HCT116 (cell line): Measurements from ENCODE around the gene MGST3. TPM values are rescaled to one million over a fixed set of nuclear protein-coding genes. Genes with fewer than 3 reads are reported as not detected.

Source experiments
- ATAC-seq: fragments of 200-7000 bp; cut with Tn5 transposase; 2 replicates; pipeline ENCODE4 v1.9.1; 2020; ENCODE audit warnings: mild to moderate bottlenecking, moderate library complexity
- BruUV-seq: library from RNA; stranded (reverse); fragments of 400-500 nt; replicated peaks from 2 replicates; lab custom pipeline; 2021; lab: Mats Ljungman, UMichigan
- CTCF ChIA-PET: fragments of 300-600 bp; sonication (Branson Sonifier 250); formaldehyde crosslinking; loops from one replicate; lab custom pipeline; 2021; ENCODE audit warnings: antibody characterized with exemption; lab: Charles Lee
- POLR2A ChIA-PET: fragments of 300-600, 350-600 bp; sonication (Branson Sonifier 250); formaldehyde crosslinking; loops from one replicate; lab custom pipeline; 2021; ENCODE audit warnings: antibody characterized with exemption; lab: Charles Lee
- RAD21 ChIA-PET, 2 experiments: fragments of 300-600 bp; sonication (Branson Sonifier 250); formaldehyde crosslinking; loops; one replicate each; lab custom pipeline; 2023; ENCODE audit warnings: low total read pairs in 2 of 2; ENCODE audit not compliant: uncharacterized antibody in 2 of 2, unreplicated experiment in 2 of 2, low non-redundant PET in 1 of 2; lab: Charles Lee
- DNase-seq: peaks from one replicate; pipeline ENCODE4 v3.0.0-alpha.2; 2010; ENCODE audit warnings: low read depth, low spot score
- H2AFZ ChIP-seq: fragments of 200-600 bp; shearing (Covaris generic), sonication (generic); 2 replicates; pipeline ENCODE4 v1.6.1; 2017; ENCODE audit warnings: low read depth, mixed run types, mixed read lengths, antibody characterized with exemption, low read length; ENCODE audit not compliant: poor library complexity, severe bottlenecking
- H3K27ac ChIP-seq: 2 replicates; pipeline ENCODE4 v1.5.1; 2012; ENCODE audit warnings: low read depth, low read length
- H3K27me3 ChIP-seq: fragments of 200-600 bp; sonication (generic); 2 replicates; pipeline ENCODE4 v1.6.1; 2016; ENCODE audit warnings: mixed run types, low read length, mixed read lengths; ENCODE audit not compliant: insufficient read depth
- H3K36me3 ChIP-seq, 2 experiments: fragments of 200-500 bp in 1 of 2; fragments of 200-600 bp in 1 of 2; sonication (Bioruptor generic) in 1 of 2; sonication (generic) in 1 of 2; 2 replicates each; pipeline versions ENCODE4 v1.5.1 to v1.6.1; 2014 to 2016; ENCODE audit warnings: low read length in 2 of 2, inconsistent platforms in 1 of 2, mixed read lengths in 1 of 2, mixed run types in 1 of 2; ENCODE audit not compliant: insufficient read depth in 2 of 2, control insufficient read depth in 1 of 2
- H3K4me1 ChIP-seq, 2 experiments: fragments of 200-600 bp in 1 of 2; sonication (generic) in 1 of 2; 2 replicates each; pipeline versions ENCODE4 v1.5.1 to v1.6.1; 2012 to 2017; ENCODE audit warnings: low read length in 2 of 2, inconsistent platforms in 1 of 2, mild to moderate bottlenecking in 1 of 2, mixed read lengths in 1 of 2, mixed run types in 1 of 2, moderate library complexity in 1 of 2; ENCODE audit not compliant: insufficient read depth in 2 of 2, control insufficient read depth in 1 of 2
- H3K4me2 ChIP-seq: fragments of 200-600 bp; sonication (generic); 2 replicates; pipeline ENCODE4 v1.6.1; 2017; ENCODE audit warnings: mixed run types, low read length, mixed read lengths
- H3K4me3 ChIP-seq, 2 experiments: fragments of 200-600 bp in 1 of 2; sonication (generic) in 1 of 2; replicated peaks in 1 of 2; 2 replicates each; pipeline ENCODE4 v1.5.1; 2011 to 2016; ENCODE audit warnings: low read length in 2 of 2, control low read depth in 1 of 2, low read depth in 1 of 2, mild to moderate bottlenecking in 1 of 2, mixed read lengths in 1 of 2, mixed run types in 1 of 2
- H3K79me2 ChIP-seq: fragments of 200-600 bp; sonication (generic); 2 replicates; pipeline ENCODE4 v1.6.1; 2017; ENCODE audit warnings: mild to moderate bottlenecking, mixed run types, low read length, moderate library complexity, mixed read lengths; ENCODE audit not compliant: insufficient read depth
- H3K9ac ChIP-seq: fragments of 200-600 bp; sonication (generic); 2 replicates; pipeline ENCODE4 v1.6.1; 2016; ENCODE audit warnings: low read length, mixed read lengths
- H3K9me2 ChIP-seq: fragments of 200-600 bp; sonication (generic), shearing (Covaris generic); 2 replicates; pipeline ENCODE4 v1.6.1; 2017; ENCODE audit warnings: mixed run types, mild to moderate bottlenecking, moderate library complexity; ENCODE audit not compliant: insufficient read depth
- H3K9me3 ChIP-seq, 2 experiments: fragments of 200-500 bp in 1 of 2; fragments of 200-600 bp in 1 of 2; sonication (Bioruptor generic) in 1 of 2; sonication (generic) in 1 of 2; 2 replicates each; pipeline ENCODE4 v1.6.1; 2014 to 2017; ENCODE audit warnings: low read length in 2 of 2, mixed read lengths in 2 of 2, inconsistent platforms in 1 of 2, low read depth in 1 of 2, mild to moderate bottlenecking in 1 of 2, mixed run types in 1 of 2, moderate library complexity in 1 of 2; ENCODE audit not compliant: control insufficient read depth in 1 of 2, insufficient read depth in 1 of 2
- H4K20me1 ChIP-seq: fragments of 200-600 bp; sonication (generic), shearing (Covaris generic); 2 replicates; pipeline ENCODE4 v1.6.1; 2017; ENCODE audit warnings: mixed run types, mild to moderate bottlenecking, moderate library complexity; ENCODE audit not compliant: insufficient read depth
- ATF3 ChIP-seq: IDR thresholded peaks from 2 replicates; pipeline ENCODE4 v1.6.1; 2012
- CEBPB ChIP-seq: IDR thresholded peaks from 2 replicates; pipeline ENCODE4 v1.6.1; 2012; ENCODE audit warnings: low read depth
- ELF1 ChIP-seq: IDR thresholded peaks from 2 replicates; pipeline ENCODE4 v1.6.1; 2012; ENCODE audit warnings: low read depth, borderline replicate concordance
- EZH2phosphoT487 ChIP-seq: fragments of 200-600 bp; IDR thresholded peaks from 2 replicates; pipeline ENCODE4 v1.6.1; 2018; ENCODE audit warnings: antibody characterized with exemption, borderline replicate concordance
- POLR2AphosphoS5 ChIP-seq: IDR thresholded peaks from 2 replicates; pipeline ENCODE4 v1.6.1; 2011; ENCODE audit warnings: mild to moderate bottlenecking, low read depth, low read length, moderate library complexity
- REST ChIP-seq: IDR thresholded peaks from 2 replicates; pipeline ENCODE4 v1.6.1; 2012; ENCODE audit warnings: low read depth
- SIN3A ChIP-seq: IDR thresholded peaks from 2 replicates; pipeline ENCODE4 v1.6.1; 2012; ENCODE audit warnings: low read depth
- SP1 ChIP-seq: IDR thresholded peaks from 2 replicates; pipeline ENCODE4 v1.6.1; 2012; ENCODE audit warnings: low read depth
- TCF7L2 ChIP-seq: IDR thresholded peaks from 2 replicates; pipeline ENCODE4 v1.7.0; 2011; ENCODE audit warnings: borderline replicate concordance, inconsistent platforms; ENCODE audit not compliant: insufficient read depth, insufficient read length; ENCODE audit errors: extremely low read depth
- ZFX ChIP-seq: fragments of 450-650 bp; IDR thresholded peaks from 2 replicates; pipeline ENCODE4 v1.6.1; 2017
- ZNF274 ChIP-seq: fragments of 200-500 bp; sonication (Bioruptor generic); IDR thresholded peaks from 2 replicates; pipeline ENCODE4 v1.6.1; 2014; ENCODE audit warnings: mild to moderate bottlenecking, low read depth, low read length, inconsistent platforms
- intact Hi-C: fragments of 100-400 bp; cut with micrococcal nuclease; formaldehyde crosslinking; loops from 2 replicates; pipeline ENCODE4 v1.10.0; 2022
- total RNA-seq: library from RNA; stranded (reverse); gene quantifications from one replicate; pipeline ENCODE4 v1.2.1, GENCODE V29; 2021; ENCODE audit not compliant: unreplicated experiment

MGST3 gene
- total RNA-seq, 1 experiment from 2014 or later = 93.7 TPM

- intact Hi-C loops = no loop called here
- BruUV-seq = no TSS peak
- H3K9me2 ChIP-seq = no peaks in the 10 kb centered on the region
Measured at GRCh38 chr1:165610866-165611265, 20.2 kb upstream of the MGST3 start.

More at GRCh38 chr1:165610866-165611265, 20.2 kb upstream of the MGST3 start:
- no peak for TF ChIP-seq EZH2phosphoT487
- no peak for TF ChIP-seq ATF3
- no peak for TF ChIP-seq ZNF274
- TF ChIP-seq TCF7L2 = no peak
- TF ChIP-seq SP1 = no peak
- no peak for TF ChIP-seq SIN3A
- no peak for TF ChIP-seq POLR2AphosphoS5
- no peak for TF ChIP-seq REST
- TF ChIP-seq ZFX = no peak
- TF ChIP-seq ELF1 = no peak
- TF ChIP-seq CEBPB = no peak
- H2AFZ ChIP-seq = no peak overlapping the region
- no peak overlapping the region for H3K4me2 ChIP-seq
- ChIA-PET POLR2A (no interaction called here), CTCF (no interaction called here), RAD21 (no interaction called here)
- H3K79me2 ChIP-seq = no peaks in the 10 kb centered on the region
- H3K9me3 ChIP-seq = no peaks in the 10 kb centered on the region
- H3K9ac ChIP-seq = no peak overlapping the region
- no peak for DNase-seq
- no peaks in the 10 kb centered on the region for H4K20me1 ChIP-seq
- no peaks in the 10 kb centered on the region for H3K36me3 ChIP-seq
- ATAC-seq = no peak
- no peak overlapping the region for H3K4me3 ChIP-seq
- H3K27me3 ChIP-seq = no peaks in the 10 kb centered on the region
- no peak overlapping the region for H3K27ac ChIP-seq
- H3K4me1 ChIP-seq = no peaks in the 10 kb centered on the region
